Natural killer cell (primary cell): ENCODE data around the gene TMEM51. TPM values are rescaled to one million over a fixed set of nuclear protein-coding genes. Genes with fewer than 3 reads are reported as not detected.

Experiments
- ATAC-seq, 3 donors: fragments of 150-1000 bp in 2 of 3; fragments of 200-7000 bp in 1 of 3; cut with Tn5 transposase; 1 replicate in 1 of 3; 2 replicates in 2 of 3; pipeline ENCODE4 v1.10.0; 2021; ENCODE audit warnings: mild to moderate bottlenecking in 2 of 3, moderate library complexity in 2 of 3
- DNase-seq, 2 donors: peaks; one replicate each; pipeline versions ENCODE4 v3.0.0 to v3.0.0-alpha.2; 2013 to 2021; ENCODE audit warnings: mixed read lengths in 1 of 2
- H3K27ac ChIP-seq: one replicate; pipeline ENCODE4 v1.5.1; 2013; ENCODE audit warnings: mild to moderate bottlenecking, low read length
- H3K27me3 ChIP-seq: one replicate; pipeline ENCODE4 v1.6.1; 2013; ENCODE audit warnings: low read length; ENCODE audit not compliant: control insufficient read depth, insufficient read depth
- H3K36me3 ChIP-seq: one replicate; pipeline ENCODE4 v1.6.1; 2013; ENCODE audit warnings: low read length; ENCODE audit not compliant: control insufficient read depth, insufficient read depth
- H3K4me1 ChIP-seq: one replicate; pipeline ENCODE4 v1.6.1; 2013; ENCODE audit warnings: low read length; ENCODE audit not compliant: control insufficient read depth, insufficient read depth
- H3K4me3 ChIP-seq: one replicate; pipeline ENCODE4 v1.5.1; 2013; ENCODE audit warnings: low read length
- H3K9me3 ChIP-seq: one replicate; pipeline ENCODE4 v1.6.1; 2013; ENCODE audit warnings: low read length; ENCODE audit not compliant: control insufficient read depth, insufficient read depth
- H3K27ac Mint-ChIP-seq, 2 donors: one replicate each; pipeline ENCODE4 v1.8.0; 2022; ENCODE audit warnings: mild to moderate bottlenecking in 2 of 2, mixed read lengths in 2 of 2, moderate library complexity in 1 of 2
- H3K27me3 Mint-ChIP-seq, 2 donors: one replicate each; pipeline ENCODE4 v1.8.0; 2022; ENCODE audit warnings: low read depth in 2 of 2, mixed read lengths in 2 of 2
- H3K36me3 Mint-ChIP-seq: one replicate; pipeline ENCODE4 v1.8.0; 2022; ENCODE audit warnings: mixed read lengths
- H3K4me1 Mint-ChIP-seq, 2 donors: one replicate each; pipeline ENCODE4 v1.8.0; 2022; ENCODE audit warnings: mixed read lengths in 2 of 2
- H3K4me3 Mint-ChIP-seq: one replicate; pipeline ENCODE4 v1.8.0; 2022; ENCODE audit warnings: mild to moderate bottlenecking, moderate library complexity, mixed read lengths
- H3K9me3 Mint-ChIP-seq, 2 donors: one replicate each; pipeline ENCODE4 v1.8.0; 2022; ENCODE audit warnings: mixed read lengths in 2 of 2
- WGBS: methylation state at CpG from one replicate; pipeline ENCODE4 v1.1.7; 2013; ENCODE audit warnings: missing lambda C conversion rate; ENCODE audit not compliant: insufficient coverage; 5-methylcytosine and 5-hydroxymethylcytosine counted together
- intact Hi-C: fragments of 100-400 bp; cut with micrococcal nuclease; formaldehyde crosslinking; loops from one replicate; pipeline ENCODE4 v1.14.2; 2022
- total RNA-seq, 4 donors: library from RNA; stranded (reverse); fragments of 120-200 nt in 1 of 4; gene quantifications; one replicate each; pipeline versions ENCODE4 v1.2.3 to v1.2.4, GENCODE V29; 2013 to 2022
- TF ChIP-seq, protein P1 (sequence below): fragments of 200-600 bp; IDR thresholded peaks from one replicate; pipeline ENCODE4 v1.8.0; 2022; ENCODE audit warnings: antibody characterized with exemption

The TMEM51 gene
- total RNA-seq, 3 donors from 2014 or later (not counting 1 experiment from before 2014, with no cell fraction given) = not detected

DNA sequence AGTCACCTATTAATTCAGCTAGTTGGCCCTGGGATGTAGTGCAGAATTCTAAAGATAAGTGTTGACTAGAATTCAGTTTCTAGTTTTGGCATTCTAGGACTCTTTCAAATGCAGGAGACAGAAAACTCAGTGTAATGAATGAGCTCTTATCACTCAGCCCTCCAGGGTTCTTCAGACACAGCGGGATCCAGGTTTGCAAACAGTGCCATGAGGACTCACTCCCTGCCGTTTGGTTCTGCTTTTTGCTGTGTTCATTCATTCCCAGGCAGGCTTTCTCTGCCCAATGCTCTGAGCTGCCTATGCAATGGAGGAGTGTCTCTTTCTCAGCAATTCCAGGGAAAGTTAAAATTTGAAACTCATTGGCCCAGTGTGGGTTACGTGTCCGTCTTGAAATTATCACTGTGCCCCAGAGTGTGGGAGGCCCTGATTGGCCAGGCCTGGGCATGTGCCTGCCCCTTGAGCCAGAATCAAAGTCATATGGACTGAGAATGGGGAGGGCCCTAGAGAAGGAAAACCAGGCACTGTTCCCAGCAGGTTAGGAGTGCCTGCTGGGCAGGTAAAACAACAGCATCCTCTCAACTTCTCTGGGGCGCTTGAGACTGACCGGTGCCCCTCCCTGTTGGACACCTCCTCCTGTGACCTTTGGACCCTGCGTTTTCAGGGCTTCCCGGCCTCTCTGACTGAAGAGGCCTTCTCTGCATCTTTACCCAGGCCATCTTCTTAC lies 43.4 kb downstream of the TMEM51 start:
- WGBS = 84% methylated on average over 8 of the region's 8 CpGs
- no peaks in the 10 kb centered on the region for H3K4me1 Mint-ChIP-seq
- Histone ChIP-seq H3K27ac (no peak overlapping the region), H3K4me1 (no peaks in the 10 kb centered on the region), H3K9me3 (no peaks in the 10 kb centered on the region), H3K4me3 (no peak overlapping the region), H3K27me3 (no peaks in the 10 kb centered on the region), H3K36me3 (no peaks in the 10 kb centered on the region)
- intact Hi-C loops = no loop called here
- no peaks in the 10 kb centered on the region for H3K27me3 Mint-ChIP-seq
- DNase-seq (no peak), ATAC-seq (no peak)
- no peak overlapping the region for H3K4me3 Mint-ChIP-seq
- H3K9me3 Mint-ChIP-seq = no peaks in the 10 kb centered on the region
- TF ChIP-seq, protein P1, sequence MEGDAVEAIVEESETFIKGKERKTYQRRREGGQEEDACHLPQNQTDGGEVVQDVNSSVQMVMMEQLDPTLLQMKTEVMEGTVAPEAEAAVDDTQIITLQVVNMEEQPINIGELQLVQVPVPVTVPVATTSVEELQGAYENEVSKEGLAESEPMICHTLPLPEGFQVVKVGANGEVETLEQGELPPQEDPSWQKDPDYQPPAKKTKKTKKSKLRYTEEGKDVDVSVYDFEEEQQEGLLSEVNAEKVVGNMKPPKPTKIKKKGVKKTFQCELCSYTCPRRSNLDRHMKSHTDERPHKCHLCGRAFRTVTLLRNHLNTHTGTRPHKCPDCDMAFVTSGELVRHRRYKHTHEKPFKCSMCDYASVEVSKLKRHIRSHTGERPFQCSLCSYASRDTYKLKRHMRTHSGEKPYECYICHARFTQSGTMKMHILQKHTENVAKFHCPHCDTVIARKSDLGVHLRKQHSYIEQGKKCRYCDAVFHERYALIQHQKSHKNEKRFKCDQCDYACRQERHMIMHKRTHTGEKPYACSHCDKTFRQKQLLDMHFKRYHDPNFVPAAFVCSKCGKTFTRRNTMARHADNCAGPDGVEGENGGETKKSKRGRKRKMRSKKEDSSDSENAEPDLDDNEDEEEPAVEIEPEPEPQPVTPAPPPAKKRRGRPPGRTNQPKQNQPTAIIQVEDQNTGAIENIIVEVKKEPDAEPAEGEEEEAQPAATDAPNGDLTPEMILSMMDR = no peak
- H3K36me3 Mint-ChIP-seq = no peaks in the 10 kb centered on the region
- H3K27ac Mint-ChIP-seq = no peak overlapping the region

DNA sequence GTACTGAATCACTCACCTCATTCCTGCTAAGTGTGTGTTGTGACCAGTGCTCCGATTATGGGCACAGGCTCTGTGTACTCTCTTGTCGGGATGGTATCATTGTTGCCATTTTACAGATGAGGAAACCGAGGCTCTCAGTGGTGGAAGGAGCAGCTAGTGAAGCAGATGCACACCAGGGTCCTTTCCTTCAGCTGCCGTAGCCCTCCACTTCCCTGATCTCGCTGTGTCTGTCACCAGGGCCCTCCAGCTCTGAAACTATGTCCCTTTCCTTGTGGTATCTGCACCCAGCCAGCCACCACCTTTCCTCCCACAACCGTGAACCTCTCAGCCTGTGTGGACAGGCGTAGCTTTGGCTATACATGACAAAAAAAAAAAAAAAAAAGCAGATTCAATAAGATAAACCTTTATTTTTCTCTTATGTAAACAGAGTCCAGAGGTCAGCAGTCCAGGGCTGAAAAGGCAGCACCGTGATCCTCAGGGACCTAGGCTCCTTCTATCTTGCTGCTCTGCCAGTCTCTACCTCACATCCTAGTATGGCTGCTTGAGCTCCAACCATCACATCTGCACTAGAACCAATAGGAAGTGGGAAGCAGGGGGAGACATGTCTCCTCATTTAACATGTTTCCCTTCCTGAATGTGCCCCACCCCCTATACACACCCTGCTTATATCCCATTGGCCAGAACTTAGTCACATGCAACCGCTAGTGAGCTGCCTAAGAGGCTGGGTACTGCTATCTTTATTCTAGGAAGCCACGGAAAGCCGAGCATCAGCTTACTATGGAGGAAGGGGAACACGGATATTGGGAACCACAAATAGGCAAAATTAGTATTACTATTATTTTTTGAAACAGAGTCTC lies 44.3 kb downstream of the TMEM51 start:
- H3K27me3 ChIP-seq = no peaks in the 10 kb centered on the region
- H3K4me1 ChIP-seq = no peaks in the 10 kb centered on the region
- Mint-ChIP-seq H3K4me1 (no peaks in the 10 kb centered on the region), H3K9me3 (no peaks in the 10 kb centered on the region), H3K27me3 (no peaks in the 10 kb centered on the region), H3K27ac (no peak overlapping the region), H3K36me3 (no peaks in the 10 kb centered on the region), H3K4me3 (no peak overlapping the region)
- DNase-seq (no peak), ATAC-seq (no peak)
- intact Hi-C loops = no loop called here
- H3K36me3 ChIP-seq = no peaks in the 10 kb centered on the region
- TF ChIP-seq, protein P1 = no peak
- H3K9me3 ChIP-seq = no peaks in the 10 kb centered on the region
- 80% methylated on average over 12 of the region's 12 CpGs for WGBS
- no peak overlapping the region for H3K4me3 ChIP-seq
- H3K27ac ChIP-seq = no peak overlapping the region

DNA sequence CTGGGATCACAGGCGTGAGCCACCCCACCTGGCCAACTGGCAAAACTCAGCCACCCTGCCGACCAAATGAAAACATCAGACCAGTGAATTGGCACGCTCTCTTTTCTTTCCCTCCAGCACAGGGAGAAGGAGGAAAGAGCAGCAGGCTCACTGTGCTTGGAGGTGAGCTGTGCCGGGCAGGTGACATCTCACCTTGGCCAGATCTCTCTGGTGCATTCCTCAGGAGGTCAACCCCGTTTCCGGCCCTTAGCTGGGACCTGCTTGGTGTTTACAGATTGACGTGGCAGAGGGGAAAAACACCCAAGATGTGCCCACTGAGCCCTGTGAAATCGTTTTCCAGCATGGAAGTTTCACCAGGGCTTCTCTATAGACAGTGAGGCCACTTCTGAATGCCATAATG lies 45.1 kb downstream of the TMEM51 start:
- Histone ChIP-seq H3K27me3 (no peaks in the 10 kb centered on the region), H3K4me1 (no peaks in the 10 kb centered on the region), H3K36me3 (no peaks in the 10 kb centered on the region), H3K9me3 (no peaks in the 10 kb centered on the region), H3K27ac (no peak overlapping the region), H3K4me3 (no peak overlapping the region)
- TF ChIP-seq, protein P1 = no peak
- H3K27me3 Mint-ChIP-seq = no peaks in the 10 kb centered on the region
- no peaks in the 10 kb centered on the region for H3K4me1 Mint-ChIP-seq
- no peak overlapping the region for H3K4me3 Mint-ChIP-seq
- H3K36me3 Mint-ChIP-seq = no peaks in the 10 kb centered on the region
- H3K9me3 Mint-ChIP-seq = no peaks in the 10 kb centered on the region
- no peak overlapping the region for H3K27ac Mint-ChIP-seq
- DNase-seq = no peak
- 88% methylated on average over 8 of the region's 8 CpGs for WGBS
- intact Hi-C loops = no loop called here
- ATAC-seq = no peak
